Measurements from ENCODE around the gene CNR1.

Gene CNR1

GRCh38 chr6:88124925-88125557 is 41.1 kb downstream of the CNR1 start:
- no peak for TF ChIP-seq CTCF (IDR thresholded peaks at IDR 0.05; ENCODE audit: low read depth, low read length)
- no peaks in the 10 kb centered on the region for H3K27me3 ChIP-seq (ENCODE audit: insufficient read depth, low read depth, severe bottlenecking)
- peaks cover 3% of the 10 kb centered on the region for H3K9me3 ChIP-seq (ENCODE audit: severe bottlenecking)
- H3K27ac ChIP-seq, result no peak overlapping the region
- H3K36me3 ChIP-seq, result no peaks in the 10 kb centered on the region
- no peak for DNase-seq
- H3K4me3 ChIP-seq (ENCODE audit: low read depth, low read length), result no peak overlapping the region

- H3K4me3 ChIP-seq (ENCODE audit: low read depth, low read length), result no peak overlapping the region
- no peak for TF ChIP-seq CTCF (IDR thresholded peaks at IDR 0.05; ENCODE audit: low read depth, low read length)
Measured at GRCh38 chr6:88120635-88121034, 45.5 kb downstream of the CNR1 start.

GRCh38 chr6:88119769-88120168 is 46.4 kb downstream of the CNR1 start:
- no peaks in the 10 kb centered on the region for H3K9me3 ChIP-seq (ENCODE audit: severe bottlenecking)
- no peaks in the 10 kb centered on the region for H3K36me3 ChIP-seq
- DNase-seq, result no peak
- no peak for TF ChIP-seq CTCF (IDR thresholded peaks at IDR 0.05; ENCODE audit: low read depth, low read length)
- no peak overlapping the region for H3K4me3 ChIP-seq (ENCODE audit: low read depth, low read length)
- H3K27me3 ChIP-seq (ENCODE audit: insufficient read depth, low read depth, severe bottlenecking), result no peaks in the 10 kb centered on the region
- no peak overlapping the region for H3K27ac ChIP-seq

More at GRCh38 chr6:88120635-88121034, 45.5 kb downstream of the CNR1 start:
- Histone ChIP-seq H3K36me3 (no peaks in the 10 kb centered on the region), H3K27me3 (ENCODE audit: insufficient read depth, low read depth, severe bottlenecking) (no peaks in the 10 kb centered on the region), H3K9me3 (ENCODE audit: severe bottlenecking) (peaks cover 3% of the 10 kb centered on the region), H3K27ac (no peak overlapping the region)
- DNase-seq, result no peak

- no peak for TF ChIP-seq CTCF (IDR thresholded peaks at IDR 0.05; ENCODE audit: low read depth, low read length)
- no peak overlapping the region for H3K4me3 ChIP-seq (ENCODE audit: low read depth, low read length)
- no peaks in the 10 kb centered on the region for H3K27me3 ChIP-seq (ENCODE audit: insufficient read depth, low read depth, severe bottlenecking)
- H3K9me3 ChIP-seq (ENCODE audit: severe bottlenecking), result no peaks in the 10 kb centered on the region
- no peaks in the 10 kb centered on the region for H3K36me3 ChIP-seq
- H3K27ac ChIP-seq, result no peak overlapping the region
- no peak for DNase-seq
Measured at GRCh38 chr6:88116276-88116675, 49.9 kb downstream of the CNR1 start.

- Histone ChIP-seq H3K9me3 (ENCODE audit: severe bottlenecking) (no peaks in the 10 kb centered on the region), H3K4me3 (ENCODE audit: low read depth, low read length) (no peak overlapping the region), H3K27ac (no peak overlapping the region), H3K36me3 (no peaks in the 10 kb centered on the region), H3K27me3 (ENCODE audit: insufficient read depth, low read depth, severe bottlenecking) (no peaks in the 10 kb centered on the region)
- DNase-seq, result no peak
- TF ChIP-seq CTCF (IDR thresholded peaks at IDR 0.05; ENCODE audit: low read depth, low read length), result no peak
Measured at GRCh38 chr6:88115307-88115706, 50.8 kb downstream of the CNR1 start.

- Histone ChIP-seq H3K36me3 (no peaks in the 10 kb centered on the region), H3K27ac (no peak overlapping the region), H3K9me3 (ENCODE audit: severe bottlenecking) (no peaks in the 10 kb centered on the region), H3K4me3 (ENCODE audit: low read depth, low read length) (no peak overlapping the region), H3K27me3 (ENCODE audit: insufficient read depth, low read depth, severe bottlenecking) (no peaks in the 10 kb centered on the region)
- no peak for DNase-seq
- no peak for TF ChIP-seq CTCF (IDR thresholded peaks at IDR 0.05; ENCODE audit: low read depth, low read length)
Measured at GRCh38 chr6:88114838-88115237, 51.3 kb downstream of the CNR1 start.
